ENCODE measurements around the gene VPS13C.
A peak's percentile ranks its signal among the peaks of the same experiment; 100 is the strongest.

The VPS13C gene

GRCh38 chr15:62067448-62068044, 7.3 kb upstream of the VPS13C start:
- TF ChIP-seq, protein P1, sequence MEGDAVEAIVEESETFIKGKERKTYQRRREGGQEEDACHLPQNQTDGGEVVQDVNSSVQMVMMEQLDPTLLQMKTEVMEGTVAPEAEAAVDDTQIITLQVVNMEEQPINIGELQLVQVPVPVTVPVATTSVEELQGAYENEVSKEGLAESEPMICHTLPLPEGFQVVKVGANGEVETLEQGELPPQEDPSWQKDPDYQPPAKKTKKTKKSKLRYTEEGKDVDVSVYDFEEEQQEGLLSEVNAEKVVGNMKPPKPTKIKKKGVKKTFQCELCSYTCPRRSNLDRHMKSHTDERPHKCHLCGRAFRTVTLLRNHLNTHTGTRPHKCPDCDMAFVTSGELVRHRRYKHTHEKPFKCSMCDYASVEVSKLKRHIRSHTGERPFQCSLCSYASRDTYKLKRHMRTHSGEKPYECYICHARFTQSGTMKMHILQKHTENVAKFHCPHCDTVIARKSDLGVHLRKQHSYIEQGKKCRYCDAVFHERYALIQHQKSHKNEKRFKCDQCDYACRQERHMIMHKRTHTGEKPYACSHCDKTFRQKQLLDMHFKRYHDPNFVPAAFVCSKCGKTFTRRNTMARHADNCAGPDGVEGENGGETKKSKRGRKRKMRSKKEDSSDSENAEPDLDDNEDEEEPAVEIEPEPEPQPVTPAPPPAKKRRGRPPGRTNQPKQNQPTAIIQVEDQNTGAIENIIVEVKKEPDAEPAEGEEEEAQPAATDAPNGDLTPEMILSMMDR (IDR thresholded peaks at IDR 0.05; ENCODE audit: low read depth, low read length, missing control alignments): no peak
- H3K4me3 ChIP-seq (ENCODE audit: low read depth, low read length): peak overlapping the region; percentile 16
- no peak for DNase-seq (ENCODE audit: low read depth)

DNA sequence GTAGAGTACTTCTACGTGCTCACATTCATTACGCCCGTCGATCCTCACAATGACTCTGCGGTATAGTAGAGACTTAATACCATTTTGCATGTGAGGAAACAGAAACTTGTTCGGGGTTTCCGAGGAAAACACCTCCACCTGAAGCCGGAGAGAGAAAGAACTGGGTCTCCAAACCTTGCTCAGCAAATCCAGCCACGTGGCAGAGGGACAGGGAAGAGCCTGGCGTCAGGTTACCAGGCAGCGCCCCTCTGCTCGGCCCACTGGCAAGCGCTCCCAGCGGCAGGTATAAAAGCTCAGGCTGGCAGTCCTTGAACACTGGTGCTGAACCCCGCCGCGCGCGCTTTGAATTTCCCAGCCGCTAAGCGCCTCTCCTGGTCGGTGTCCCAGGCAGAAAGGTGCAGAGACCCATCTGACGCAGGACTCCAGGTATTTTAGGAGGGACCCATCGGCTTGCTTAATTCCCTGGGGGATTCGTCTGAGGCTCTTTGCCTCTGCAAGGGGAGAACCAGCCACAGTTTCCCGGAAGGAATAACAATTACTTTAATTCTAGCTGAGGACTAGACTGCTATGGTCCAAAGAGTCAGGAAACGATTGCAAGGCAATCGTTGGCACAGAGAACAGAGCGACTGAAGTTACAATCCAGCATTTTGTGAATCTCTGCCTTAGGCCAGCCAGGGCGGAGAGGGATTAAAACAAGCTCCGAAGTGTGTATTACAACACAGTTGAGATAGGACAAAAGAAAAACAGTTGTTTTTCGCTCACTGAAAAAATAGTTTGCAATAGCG, 6.6 kb upstream of the VPS13C start, which contains the start of gene C2CD4A:
Gene C2CD4A (plus strand): TSS at position 315 of the 785 bp plus-strand sequence. CDS start 637 bp downstream, outside the sequence.
- peak within 1 kb of the TSS; percentile 16 for H3K4me3 ChIP-seq (ENCODE audit: low read depth, low read length)
- TF ChIP-seq, protein P1 (IDR thresholded peaks at IDR 0.05; ENCODE audit: low read depth, low read length, missing control alignments): peak; percentile 42
- DNase-seq (ENCODE audit: low read depth): no peak

DNA sequence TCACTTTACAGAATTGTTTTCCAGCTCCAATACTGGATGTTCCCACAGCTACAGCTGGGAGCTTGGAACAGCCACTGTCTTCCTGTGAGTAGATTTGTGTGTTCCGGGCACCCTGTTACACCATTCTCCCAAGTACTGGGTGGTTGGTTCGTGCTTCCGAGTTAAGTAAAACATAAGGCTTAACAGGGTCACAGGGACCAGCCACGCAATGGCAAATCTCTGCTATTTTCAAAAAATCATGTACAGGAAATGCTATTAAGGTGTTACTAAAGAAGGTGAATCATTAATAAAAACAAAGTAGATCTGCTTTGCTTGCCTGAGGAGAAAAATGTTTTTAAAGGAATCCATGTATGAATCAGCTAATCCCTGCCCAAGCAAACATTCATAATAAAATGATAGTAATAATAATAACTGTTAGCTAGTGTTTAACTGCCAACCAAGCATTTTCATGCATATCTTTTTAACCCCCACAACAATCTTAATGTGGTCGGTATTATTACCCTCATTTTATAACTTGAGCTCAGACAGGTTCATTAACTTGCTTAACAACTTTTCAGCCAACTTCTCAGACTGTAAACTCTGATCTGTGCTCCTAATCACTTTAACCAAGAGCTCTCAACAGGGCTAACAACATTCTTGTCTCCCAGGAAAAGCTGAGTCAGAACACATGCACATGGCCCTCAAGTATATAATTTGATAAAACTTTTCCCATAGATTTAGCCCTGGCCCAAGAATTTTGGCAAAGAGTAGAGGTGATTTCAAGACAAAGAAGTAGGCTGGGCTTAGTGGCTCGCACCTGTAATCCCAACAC, 3.8 kb upstream of the VPS13C start:
- DNase-seq (ENCODE audit: low read depth): no peak
- TF ChIP-seq, protein P1 (IDR thresholded peaks at IDR 0.05; ENCODE audit: low read depth, low read length, missing control alignments): no peak
- no peak overlapping the region for H3K4me3 ChIP-seq (ENCODE audit: low read depth, low read length)

GRCh38 chr15:62060896-62061280, 641 bp upstream of the VPS13C start:
- DNase-seq (ENCODE audit: low read depth): no peak
- H3K4me3 ChIP-seq (ENCODE audit: low read depth, low read length): peak overlapping the region; percentile 95
- TF ChIP-seq, protein P1 (IDR thresholded peaks at IDR 0.05; ENCODE audit: low read depth, low read length, missing control alignments): no peak

- H3K4me3 ChIP-seq (ENCODE audit: low read depth, low read length): peak overlapping the region; percentile 95
- DNase-seq (ENCODE audit: low read depth): peak; percentile 83
- TF ChIP-seq, protein P1 (IDR thresholded peaks at IDR 0.05; ENCODE audit: low read depth, low read length, missing control alignments): no peak
Measured at GRCh38 chr15:62059816-62060112, 483 bp downstream of the VPS13C start.

- peak overlapping the region; percentile 95 for H3K4me3 ChIP-seq (ENCODE audit: low read depth, low read length)
- TF ChIP-seq, protein P1 (IDR thresholded peaks at IDR 0.05; ENCODE audit: low read depth, low read length, missing control alignments): peak; percentile 13
- no peak for DNase-seq (ENCODE audit: low read depth)
Measured at GRCh38 chr15:62059108-62059815, 985 bp downstream of the VPS13C start.

All from GM12864 (cell line).